K562 treated with DMSO at 1 percent for 48 hours (cell line): ENCODE measurements around the gene CYB5B. TPM values are rescaled to one million over a fixed set of nuclear protein-coding genes. Genes with fewer than 3 reads are reported as not detected.

ENCODE experiments used
- total RNA-seq: library from RNA; unstranded; fragments of 300-600 nt; gene quantifications from 2 replicates; pipeline ENCODE4 v1.2.3, GENCODE V29; 2022; ENCODE audit warnings: low replicate concordance; ENCODE audit errors: extremely low read depth

The CYB5B gene, protein sequence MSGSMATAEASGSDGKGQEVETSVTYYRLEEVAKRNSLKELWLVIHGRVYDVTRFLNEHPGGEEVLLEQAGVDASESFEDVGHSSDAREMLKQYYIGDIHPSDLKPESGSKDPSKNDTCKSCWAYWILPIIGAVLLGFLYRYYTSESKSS
- total RNA-seq = not detected in 2 replicates

DNA sequence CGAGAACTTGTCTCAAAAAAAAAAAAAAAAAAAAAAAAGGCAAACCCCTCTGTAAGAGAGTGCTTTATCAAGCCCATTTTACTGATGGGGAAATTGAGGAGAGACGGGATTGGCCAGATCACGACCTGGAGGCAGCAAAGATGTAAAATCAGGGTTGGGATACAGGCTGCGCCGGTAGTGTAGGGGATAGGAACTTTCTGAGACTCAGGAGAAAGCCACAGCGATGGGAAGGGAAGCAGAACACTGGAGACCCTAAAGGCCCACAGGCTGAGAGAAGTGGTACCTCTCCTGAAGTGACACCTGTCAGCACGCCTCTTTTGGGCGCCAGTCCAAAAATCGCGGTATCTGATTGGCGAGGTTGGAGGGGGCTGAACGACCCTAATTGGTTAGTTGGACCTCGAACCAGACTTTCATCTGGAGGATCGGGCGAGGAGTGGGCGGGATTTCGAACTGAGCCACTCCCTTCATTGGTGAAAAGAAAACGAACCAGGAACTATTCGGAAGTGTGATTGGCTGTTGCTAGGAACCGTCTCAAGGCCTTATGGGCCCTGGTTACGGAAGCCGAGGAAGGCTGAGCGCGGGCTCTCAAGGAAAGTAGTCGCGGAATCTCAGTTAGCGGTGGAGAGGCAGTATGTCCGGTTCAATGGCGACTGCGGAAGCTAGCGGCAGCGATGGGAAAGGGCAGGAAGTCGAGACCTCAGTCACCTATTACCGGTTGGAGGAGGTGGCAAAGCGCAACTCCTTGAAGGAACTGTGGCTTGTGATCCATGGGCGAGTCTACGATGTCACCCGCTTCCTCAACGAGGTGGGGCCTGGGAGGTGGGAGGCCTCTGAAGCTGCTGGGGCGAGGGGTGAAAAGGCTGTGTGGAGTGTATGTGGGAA lies at the start of gene CYB5B:
Gene CYB5B (plus strand): TSS at position 567 of the 882 bp plus-strand sequence. CDS start 65 bp downstream, at position 632.

Other genes with a start within 250 kb of the CYB5B start
- gene SNTB2, start 237.5 kb upstream of the CYB5B start, total RNA-seq = not detected in 2 replicates
- not detected in 2 replicates for gene VPS4A, start 113.3 kb upstream of the CYB5B start, total RNA-seq
- not detected in 2 replicates for gene PDF, start 94.0 kb upstream of the CYB5B start, total RNA-seq
- not detected in 2 replicates for gene COG8, start 85.1 kb upstream of the CYB5B start, total RNA-seq
- not detected in 2 replicates for gene NIP7, start 84.8 kb upstream of the CYB5B start, total RNA-seq
- gene TMED6, start 72.8 kb upstream of the CYB5B start, total RNA-seq = not detected in 2 replicates
- gene TERF2, start 38.6 kb upstream of the CYB5B start, total RNA-seq = not detected in 2 replicates
- gene NFAT5, start 141.3 kb downstream of the CYB5B start, total RNA-seq = not detected in 2 replicates